Lower leg skin (tissue), 3 donors: ENCODE data around the gene ZNF513.

ENCODE experiments used
- CTCF ChIP-seq, 3 donors: fragments of 450-650 bp; IDR thresholded peaks; one replicate each; pipeline ENCODE4 v1.5.1; 2016; ENCODE audit warnings: antibody characterized with exemption in 3 of 3, mild to moderate bottlenecking in 3 of 3, moderate library complexity in 2 of 3
- POLR2A ChIP-seq, 2 donors: fragments of 450-650 bp; IDR thresholded peaks; one replicate each; pipeline ENCODE4 v1.6.1; 2016 to 2017; ENCODE audit warnings: antibody characterized with exemption in 2 of 2, mild to moderate bottlenecking in 1 of 2, moderate library complexity in 1 of 2

- no peak for TF ChIP-seq POLR2A (IDR thresholded peaks at IDR 0.05)
- no peak for TF ChIP-seq CTCF (IDR thresholded peaks at IDR 0.05)
Observed at GRCh38 chr2:27400348-27401135, 20.0 kb upstream of the ZNF513 start.
